ENCODE data around the gene PDCD2L.
"Not testable (repeated sequence)": the region's sequence is repeated elsewhere in the genome, so short reads cannot be mapped to it uniquely, and the experiment has no call there.

PDCD2L gene

GRCh38 chr19:34380639-34381241, 23.5 kb upstream of the PDCD2L start:
- DNase-seq: no peak

- DNase-seq: no peak
These were observed 22.6 kb upstream of the PDCD2L start for GRCh38 chr19:34381399-34382251.

- DNase-seq: no peak
These were observed 21.7 kb upstream of the PDCD2L start for GRCh38 chr19:34382471-34382870.

GRCh38 chr19:34383599-34383998, 20.6 kb upstream of the PDCD2L start:
- no peak for DNase-seq

- no peak for DNase-seq
These were observed 17.4 kb upstream of the PDCD2L start for GRCh38 chr19:34386645-34387445.

- DNase-seq: no peak
These were observed 16.8 kb upstream of the PDCD2L start for GRCh38 chr19:34387446-34387810.

GRCh38 chr19:34388745-34389144, 15.5 kb upstream of the PDCD2L start:
- DNase-seq: not testable (repeated sequence)

GRCh38 chr19:34391813-34392212, 12.4 kb upstream of the PDCD2L start:
- no peak for DNase-seq

- DNase-seq: no peak
These were observed 11.2 kb upstream of the PDCD2L start for GRCh38 chr19:34393031-34393430.

- DNase-seq: no peak
These were observed 10.6 kb upstream of the PDCD2L start for GRCh38 chr19:34393629-34394028.

GRCh38 chr19:34397853-34398252, 6.3 kb upstream of the PDCD2L start:
- DNase-seq: no peak

- no peak for DNase-seq
These were observed 4.3 kb upstream of the PDCD2L start for GRCh38 chr19:34399886-34400285.

GRCh38 chr19:34400844-34401243, 3.4 kb upstream of the PDCD2L start:
- DNase-seq: not testable (repeated sequence)

- no peak for DNase-seq
These were observed 2.1 kb upstream of the PDCD2L start for GRCh38 chr19:34402074-34402600.

- no peak for DNase-seq
These were observed 453 bp upstream of the PDCD2L start for GRCh38 chr19:34403784-34404108.

- DNase-seq: no peak
These were observed 1.9 kb downstream of the PDCD2L start for GRCh38 chr19:34405892-34406660.

- DNase-seq: no peak
These were observed 4.2 kb downstream of the PDCD2L start for GRCh38 chr19:34408411-34408810.

- no peak for DNase-seq
These were observed 5.3 kb downstream of the PDCD2L start for GRCh38 chr19:34409189-34410164.

GRCh38 chr19:34411216-34411615, 7.0 kb downstream of the PDCD2L start:
- DNase-seq: no peak

- no peak for DNase-seq
These were observed 11.9 kb downstream of the PDCD2L start for GRCh38 chr19:34416021-34416545.

GRCh38 chr19:34418300-34418699, 14.1 kb downstream of the PDCD2L start:
- no peak for DNase-seq
